ENCODE results near the gene PTPRA. TPM values are rescaled to one million over a fixed set of nuclear protein-coding genes. Genes with fewer than 3 reads are reported as not detected.

Gene PTPRA
- total RNA-seq, 1 experiment from 2014 or later: 47.2 TPM

GRCh38 chr20:2866236-2866635, 7.0 kb upstream of the PTPRA start (continued):
- no peak for TF ChIP-seq STAT6 (CRISPR knock-in tag; conservative IDR thresholded peaks at IDR 0.05; ENCODE audit: low read depth)

GRCh38 chr20:2867081-2867864, 6.0 kb upstream of the PTPRA start:
- TF ChIP-seq TCF7 (CRISPR knock-in tag; IDR thresholded peaks at IDR 0.05; ENCODE audit: low read depth) (no peak), KAT7 (CRISPR knock-in tag; IDR thresholded peaks at IDR 0.05; ENCODE audit: borderline replicate concordance) (no peak), JAZF1 (CRISPR knock-in tag; IDR thresholded peaks at IDR 0.05) (no peak), RORB (CRISPR knock-in tag; IDR thresholded peaks at IDR 0.05) (no peak), USF1 (CRISPR knock-in tag; IDR thresholded peaks at IDR 0.05) (no peak), TEAD4 (CRISPR knock-in tag; IDR thresholded peaks at IDR 0.05) (no peak), PREB (CRISPR knock-in tag; IDR thresholded peaks at IDR 0.05; ENCODE audit: borderline replicate concordance) (no peak), NFYB (CRISPR knock-in tag; conservative IDR thresholded peaks at IDR 0.05; ENCODE audit: low read depth) (no peak), ZNF423 (CRISPR knock-in tag; IDR thresholded peaks at IDR 0.05) (no peak), NFATC4 (CRISPR knock-in tag; IDR thresholded peaks at IDR 0.05) (no peak), RELA (CRISPR knock-in tag; IDR thresholded peaks at IDR 0.05; ENCODE audit: borderline replicate concordance) (no peak), ATF1 (CRISPR knock-in tag; IDR thresholded peaks at IDR 0.05) (no peak), NR1H2 (CRISPR knock-in tag; IDR thresholded peaks at IDR 0.05) (no peak), CDX4 (CRISPR knock-in tag; IDR thresholded peaks at IDR 0.05; ENCODE audit: borderline replicate concordance) (no peak)
- DNase-seq (ENCODE audit: low spot score) (no peak), ATAC-seq (no peak)
- Mint-ChIP-seq H3K4me3 (no peak overlapping the region), H3K36me3 (no peaks in the 10 kb centered on the region), H3K4me1 (peaks cover 9% of the 10 kb centered on the region), H3K27ac (no peak overlapping the region), H3K9me3 (no peaks in the 10 kb centered on the region), H3K27me3 (ENCODE audit: low read depth) (peaks cover 17% of the 10 kb centered on the region)
- ChIA-PET POLR2A (no interaction called here), CTCF (interaction anchor here (0.9 to 1.3 kb wide), 2 partner anchors 15 kb away, joined by 3 read pairs; no protein-coding TSS in a partner anchor)

GRCh38 chr20:2869381-2869780, 3.9 kb upstream of the PTPRA start:
- Mint-ChIP-seq H3K9me3 (no peaks in the 10 kb centered on the region), H3K4me3 (no peak overlapping the region), H3K36me3 (no peaks in the 10 kb centered on the region), H3K27me3 (ENCODE audit: low read depth) (peaks cover 21% of the 10 kb centered on the region), H3K4me1 (peaks cover 10% of the 10 kb centered on the region), H3K27ac (no peak overlapping the region)
- DNase-seq (ENCODE audit: low spot score) (no peak), ATAC-seq (no peak)
- POLR2A ChIA-PET: no interaction called here
- CTCF ChIA-PET: no interaction called here
- TF ChIP-seq IRF1 (CRISPR knock-in tag; IDR thresholded peaks at IDR 0.05) (no peak), ZNF671 (CRISPR knock-in tag; IDR thresholded peaks at IDR 0.05) (no peak), ATF2 (CRISPR knock-in tag; IDR thresholded peaks at IDR 0.05; ENCODE audit: borderline replicate concordance, low read depth) (no peak), E2F4 (CRISPR knock-in tag; IDR thresholded peaks at IDR 0.05; ENCODE audit: borderline replicate concordance, low read depth) (no peak), ATF6 (CRISPR knock-in tag; IDR thresholded peaks at IDR 0.05) (no peak), TEAD1 (CRISPR knock-in tag; IDR thresholded peaks at IDR 0.05) (no peak)

Measured in WTC11 (cell line).